Heart right ventricle (tissue), 16 donors: Measurements from ENCODE around the gene FOLR3. TPM values are rescaled to one million over a fixed set of nuclear protein-coding genes. Genes with fewer than 3 reads are reported as not detected.
"Not testable (repeated sequence)": the region's sequence is repeated elsewhere in the genome, so short reads cannot be mapped to it uniquely, and the experiment has no call there.

Source experiments
- ATAC-seq, 8 donors: fragments of 200-7000 bp; cut with Tn5 transposase; one replicate each; pipeline ENCODE4 v1.9.1; 2020; ENCODE audit warnings: mild to moderate bottlenecking in 8 of 8, moderate library complexity in 8 of 8, moderate number of reproducible peaks in 1 of 8
- DNase-seq, 2 donors: peaks; one replicate each; pipeline ENCODE4 v3.0.0-alpha.2; 2020
- H3K27ac ChIP-seq, 10 donors: fragments of 200-600 bp; sonication (generic) in 2 of 10; one replicate each; pipeline versions ENCODE4 v1.5.0 to v1.8.0; 2020 to 2022; ENCODE audit warnings: mild to moderate bottlenecking in 3 of 10
- H3K27me3 ChIP-seq, 7 donors: fragments of 200-600 bp; one replicate each; pipeline ENCODE4 v1.8.0; 2021 to 2022; ENCODE audit warnings: mild to moderate bottlenecking in 2 of 7
- H3K36me3 ChIP-seq, 9 donors: fragments of 200-600 bp; sonication (generic) in 1 of 9; one replicate each; pipeline versions ENCODE4 v1.5.0 to v1.8.0; 2020 to 2022; ENCODE audit warnings: mild to moderate bottlenecking in 2 of 9
- H3K4me1 ChIP-seq, 9 donors: fragments of 200-600 bp; sonication (generic) in 1 of 9; one replicate each; pipeline versions ENCODE4 v1.5.0 to v1.8.0; 2020 to 2022; ENCODE audit warnings: mild to moderate bottlenecking in 4 of 9
- H3K4me3 ChIP-seq, 10 donors: fragments of 200-600 bp; sonication (generic) in 2 of 10; one replicate each; pipeline versions ENCODE4 v1.5.0 to v1.8.0; 2020 to 2022; ENCODE audit warnings: mild to moderate bottlenecking in 7 of 10, moderate library complexity in 2 of 10
- H3K9me3 ChIP-seq, 11 donors: fragments of 200-600 bp in 10 of 11; sonication (generic) in 2 of 11; one replicate each; pipeline versions ENCODE4 v1.5.0 to v1.8.0; 2013 to 2022; ENCODE audit warnings: mild to moderate bottlenecking in 2 of 11, control low read depth in 1 of 11, moderate library complexity in 1 of 11
- CTCF ChIP-seq, 9 donors: fragments of 200-600 bp; sonication (generic) in 2 of 9; IDR thresholded peaks; one replicate each; pipeline versions ENCODE4 v1.5.0 to v1.8.0; 2021 to 2022; ENCODE audit warnings: antibody characterized with exemption in 9 of 9, mild to moderate bottlenecking in 5 of 9, moderate library complexity in 1 of 9
- WGBS, 2 donors: extraction: QIAGEN DNeasy Blood & Tissue Kit; methylation state at CpG; one replicate each; pipeline ENCODE4 v1.1.7; 2013; ENCODE audit warnings: inconsistent platforms in 1 of 2; 5-methylcytosine and 5-hydroxymethylcytosine counted together
- intact Hi-C, 10 donors: fragments of 100-400 bp; cut with DNase I; formaldehyde crosslinking; loops; one replicate each; pipeline versions ENCODE4 v1.11.1 to v1.14.2; 2022
- polyA plus RNA-seq, 2 donors: library from polyadenylated mRNA; stranded (reverse); fragments of 200-250 nt; gene quantifications; one replicate each; pipeline ENCODE4 v1.2.3, GENCODE V29; 2013
- total RNA-seq, 10 donors: library from RNA; stranded (reverse); fragmentation: NEBNext Ultra II Directional in 3 of 10; extraction: Animal tissue kit (Norgen Biotek cat#: 25700) in 3 of 10; gene quantifications; one replicate each; pipeline versions ENCODE4 v1.2.1 to v1.2.4, GENCODE V29; 2021 to 2023
- donor health status: Arrhythmogenic right ventricular cardiomyopathy.
- donor health status: ischemic (EF 13 %, LVEDD 7.1; RV severe dilation, severe dysfunction).
- donor health status: healthy with polysubstance abuse.
- donor health status: DM: no; HTN: yes; CAD: no.
- donor health status: DM: no; HTN: no; CAD: no.
- donor health status: ischemic (EF 25% LVEDD 6.9; RV normal size, moderate dysfunction).
- donor health status: ischemic (EF 25% LVEDD 5.7; RV mildly dilated, moderate dysfunction).
- donor health status: healthy.
- donor health status: DM: yes; HTN: yes; CAD: no.
- donor health status: Ischemic cardiomyopathy.
- donor health status: ischemic (EF 35%, LVEDD 5.7; RV mildly dilated, moderate dysfunction).
- donor health status: nonischemic (EF 11% LVEDD 7.7; RV severe dilation, severe dysfunction).
- donor health status: DM: yes; HTN: yes; CAD: no.
- donor health status: PGD.
- donor health status: ischemic (EF 29% LVEDD 5.4; RV normal size, mild dysfunction).
- donor health status: nonischemic (EF 23%, LVEDD 6.1; RV moderate dilation, normal function).

The FOLR3 gene
- total and polyA plus RNA-seq, 12 donors, result 0.23 to 1.1 (median 0.63) TPM; not detected in 8

DNA sequence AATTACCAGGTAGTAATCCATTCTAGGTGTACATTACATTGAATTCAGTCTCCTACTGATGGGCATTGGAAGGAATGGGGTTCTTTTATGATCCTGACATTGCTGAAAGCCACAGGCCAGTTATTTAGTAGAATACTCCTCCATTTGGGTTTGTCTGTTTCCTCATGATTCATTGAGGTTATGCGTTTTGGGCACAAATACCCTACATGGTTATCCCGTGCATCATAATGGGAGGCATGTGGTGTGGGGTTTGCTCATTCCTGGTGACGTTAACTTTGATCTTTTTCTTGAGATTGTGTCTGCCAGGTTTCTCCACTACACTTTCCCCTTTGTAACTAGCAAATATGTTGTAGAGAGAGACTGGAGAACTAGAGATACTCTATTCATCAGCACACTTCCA, 5.5 kb downstream of the FOLR3 start:
- Histone ChIP-seq H3K9me3 (no peaks in the 10 kb centered on the region), H3K27me3 (no peaks in the 10 kb centered on the region), H3K4me1 (peaks cover 0 to 12% (median 0%) of the 10 kb centered on the region in 9 donors), H3K36me3 (no peaks in the 10 kb centered on the region), H3K4me3 (no peak overlapping the region), H3K27ac (no peak overlapping the region)
- ATAC-seq (no peak), DNase-seq (no peak)
- intact Hi-C loops, result loop anchor here in 6 of 10 donors (5.0 kb wide), 5 partner anchors 49 to 291 kb away; partner anchors contain the start of gene CLPB (in 1 of the 6)
- WGBS, 2 donors, result 79 to 80% methylated on average over 3 of the region's 3 CpGs
- no peak for TF ChIP-seq CTCF (IDR thresholded peaks at IDR 0.05)

DNA sequence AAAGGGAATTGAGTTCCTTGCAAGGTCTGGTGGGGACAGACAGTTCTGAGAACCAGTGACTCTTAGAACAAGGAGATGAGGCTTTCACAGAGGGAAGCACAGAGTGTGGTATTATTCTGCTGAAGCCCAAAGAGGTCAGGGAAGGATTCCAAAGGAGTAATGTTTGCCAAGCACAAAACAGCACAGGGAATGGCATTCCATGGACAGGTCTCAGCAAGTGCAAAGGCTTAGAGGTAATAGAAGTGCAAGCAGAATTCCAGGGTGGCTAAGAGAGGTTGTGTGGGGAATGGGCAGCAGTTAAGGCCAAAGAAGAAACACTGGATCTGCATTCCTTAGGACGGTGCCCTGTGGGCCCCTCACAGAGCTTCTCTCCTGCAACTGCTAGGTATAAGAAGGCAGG, 6.6 kb downstream of the FOLR3 start:
- H3K27ac ChIP-seq, H3K4me3 ChIP-seq, H3K27me3 ChIP-seq, DNase-seq, H3K9me3 ChIP-seq, H3K36me3 ChIP-seq: not testable (repeated sequence)
- peaks cover 0 to 11% (median 0%) of the 10 kb centered on the region in 9 donors for H3K4me1 ChIP-seq
- intact Hi-C loops, result loop anchor here in 6 of 10 donors (5.0 kb wide), 5 partner anchors 50 to 290 kb away; partner anchors contain the start of gene CLPB (in 1 of the 6)
- ATAC-seq, result peak in 3 of 8 donors; percentile 30 to 46 (median 41)
- 14 to 41% methylated on average over 1 of the region's 1 CpG for WGBS, 2 donors

DNA sequence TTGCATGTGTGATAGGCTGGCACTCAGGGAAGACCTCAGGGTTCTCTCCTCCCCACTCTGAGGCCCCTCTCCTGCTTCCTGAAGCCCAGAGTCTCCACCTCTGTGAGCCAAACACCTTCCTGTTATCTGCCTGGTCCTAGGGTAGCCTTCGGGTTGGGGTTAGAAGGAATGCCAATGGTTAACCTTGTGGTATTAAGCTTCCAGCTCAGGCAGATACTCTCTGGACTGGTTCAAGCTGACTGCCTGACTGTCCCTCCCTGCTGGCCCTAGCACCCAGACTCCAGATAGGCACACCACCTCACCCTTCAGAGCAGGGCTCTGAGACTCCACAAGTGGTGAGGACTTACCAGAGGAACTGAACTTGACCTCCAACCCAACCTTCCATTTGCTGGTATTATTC, 7.0 kb downstream of the FOLR3 start:
- H3K4me3 ChIP-seq, H3K27me3 ChIP-seq, DNase-seq, H3K36me3 ChIP-seq, ATAC-seq, H3K27ac ChIP-seq, H3K9me3 ChIP-seq: not testable (repeated sequence)
- WGBS, 2 donors, result 36 to 50% methylated on average over 1 of the region's 1 CpG
- peaks cover 0 to 11% (median 0%) of the 10 kb centered on the region in 9 donors for H3K4me1 ChIP-seq
- intact Hi-C loops, result loop anchor here in 6 of 10 donors (5.0 kb wide), 5 partner anchors 50 to 290 kb away; partner anchors contain the start of gene CLPB (in 1 of the 6)

DNA sequence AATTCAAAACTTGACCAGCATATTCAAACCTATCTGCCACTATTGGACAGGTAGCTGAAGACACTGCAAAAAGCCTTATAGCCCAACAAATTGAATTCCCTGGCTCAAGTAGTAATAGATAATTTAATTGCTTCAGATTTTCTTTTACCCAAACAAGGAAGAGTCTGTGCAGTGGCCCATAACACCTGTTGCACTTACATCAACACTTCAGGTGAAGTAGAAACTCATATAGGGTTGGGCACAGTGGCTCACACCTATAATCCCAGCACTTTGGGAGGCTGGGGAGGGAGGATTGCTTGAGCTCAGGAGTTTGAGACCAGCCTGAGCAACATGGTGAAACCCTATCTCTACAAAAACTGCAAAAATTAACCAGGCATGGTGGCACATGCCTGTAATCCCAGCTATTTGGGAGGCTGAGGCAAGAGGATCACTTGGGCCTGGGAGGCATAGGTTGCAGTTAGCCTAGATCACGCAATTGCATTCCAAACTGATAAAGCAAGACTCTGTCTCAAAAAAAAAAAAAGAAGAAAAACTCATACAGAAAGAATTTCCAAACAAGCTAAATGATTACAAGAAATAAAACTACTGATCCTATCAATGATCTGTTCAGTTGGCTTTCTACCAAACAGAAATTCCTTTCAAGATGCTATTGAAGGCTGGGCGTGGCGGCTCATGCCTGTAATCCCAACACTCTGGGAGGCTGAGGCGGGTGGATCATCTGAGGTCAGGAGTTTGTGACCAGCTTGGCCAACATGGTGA, 9.5 kb downstream of the FOLR3 start:
- H3K27ac ChIP-seq, result no peak overlapping the region
- DNase-seq (no peak), ATAC-seq (no peak)
- H3K4me1 ChIP-seq, result peaks cover 0 to 11% (median 0%) of the 10 kb centered on the region in 9 donors
- no peak for TF ChIP-seq CTCF (IDR thresholded peaks at IDR 0.05)
- intact Hi-C loops, result loop anchor here in 8 of 10 donors (1.0 to 5.0 kb wide), 8 partner anchors 53 to 632 kb away; partner anchors contain the start of gene CLPB (in 1 of the 8)
- H3K9me3 ChIP-seq, result no peaks in the 10 kb centered on the region
- H3K4me3 ChIP-seq, result no peak overlapping the region
- WGBS, 2 donors, result 82 to 86% methylated on average over 4 of the region's 4 CpGs
- peaks cover 0 to 5% (median 0%) of the 10 kb centered on the region in 7 donors for H3K27me3 ChIP-seq
- no peaks in the 10 kb centered on the region for H3K36me3 ChIP-seq

- Histone ChIP-seq H3K4me3 (no peak overlapping the region), H3K4me1 (peaks cover 0 to 8% (median 0%) of the 10 kb centered on the region in 9 donors), H3K9me3 (no peaks in the 10 kb centered on the region), H3K27me3 (peaks cover 0 to 8% (median 0%) of the 10 kb centered on the region in 7 donors), H3K36me3 (no peaks in the 10 kb centered on the region), H3K27ac (no peak overlapping the region)
- TF ChIP-seq CTCF (IDR thresholded peaks at IDR 0.05), result no peak
- intact Hi-C loops, result loop anchor here in 2 of 10 donors (5.0 kb wide), 2 partner anchors 119 to 631 kb away; no protein-coding TSS in a partner anchor
- WGBS, 2 donors, result 20 to 32% methylated on average over 2 of the region's 2 CpGs
- no peak for DNase-seq
- ATAC-seq, result no peak
Measured at GRCh38 chr11:72146625-72147024, 11.1 kb downstream of the FOLR3 start.
